GM12891 (cell line): ENCODE measurements around the gene SNAPIN.

Experiments
- POLR2A ChIP-seq: IDR thresholded peaks from 2 replicates; pipeline ENCODE4 v1.6.1; 2011; ENCODE audit warnings: low read depth, low read length, control low read depth
- POLR2AphosphoS5 ChIP-seq: IDR thresholded peaks from 2 replicates; pipeline ENCODE4 v1.6.1; 2011; ENCODE audit warnings: low read depth, low read length, control low read depth
- TAF1 ChIP-seq: IDR thresholded peaks from 2 replicates; pipeline ENCODE4 v1.6.1; 2011; ENCODE audit warnings: low read depth, low read length, control low read depth

GRCh38 chr1:153640861-153641260 lies 17.6 kb upstream of the SNAPIN start:
- TF ChIP-seq POLR2AphosphoS5 = no peak
- TF ChIP-seq POLR2A = 0 out of 2 replicates have a peak, but pooled peaks have one; percentile 26
- no peak for TF ChIP-seq TAF1
